Activated CD8-positive, alpha-beta memory T cell treated with anti-CD3 and anti-CD28 coated beads for 4 hours (primary cell): ENCODE measurements around the gene BCHE.

Experiments used
- DNase-seq, 2 donors: peaks; one replicate each; pipeline ENCODE4 v3.0.0-alpha.2; 2020; ENCODE audit warnings: low read depth in 2 of 2

The BCHE gene

DNA sequence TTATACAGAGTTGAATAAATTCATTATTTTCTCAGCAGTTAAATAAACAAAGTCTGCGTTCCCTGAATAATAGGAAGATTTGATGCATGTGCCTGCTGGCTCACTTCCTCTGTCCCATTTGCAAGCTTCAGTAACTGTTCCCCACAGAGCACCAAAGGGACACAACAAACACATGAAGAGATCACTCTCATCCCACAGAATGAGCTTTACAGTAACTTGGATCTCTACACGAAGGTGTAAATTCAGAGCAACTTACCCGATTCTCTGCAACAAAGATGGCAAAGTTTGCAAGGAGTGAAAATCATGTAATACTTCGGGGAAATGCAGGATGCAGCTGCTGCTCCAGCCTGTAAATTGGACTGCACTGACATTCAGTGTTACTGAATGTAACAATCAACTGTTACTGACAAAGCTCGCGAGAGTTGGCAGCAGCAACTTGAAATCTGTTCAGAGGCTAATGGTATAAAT, at the start of gene BCHE:
TSS of gene BCHE (minus strand) at position 366 of the 468 bp plus-strand sequence. CDS start 6,390 bp downstream, outside the sequence.
- DNase-seq: no peak

DNA sequence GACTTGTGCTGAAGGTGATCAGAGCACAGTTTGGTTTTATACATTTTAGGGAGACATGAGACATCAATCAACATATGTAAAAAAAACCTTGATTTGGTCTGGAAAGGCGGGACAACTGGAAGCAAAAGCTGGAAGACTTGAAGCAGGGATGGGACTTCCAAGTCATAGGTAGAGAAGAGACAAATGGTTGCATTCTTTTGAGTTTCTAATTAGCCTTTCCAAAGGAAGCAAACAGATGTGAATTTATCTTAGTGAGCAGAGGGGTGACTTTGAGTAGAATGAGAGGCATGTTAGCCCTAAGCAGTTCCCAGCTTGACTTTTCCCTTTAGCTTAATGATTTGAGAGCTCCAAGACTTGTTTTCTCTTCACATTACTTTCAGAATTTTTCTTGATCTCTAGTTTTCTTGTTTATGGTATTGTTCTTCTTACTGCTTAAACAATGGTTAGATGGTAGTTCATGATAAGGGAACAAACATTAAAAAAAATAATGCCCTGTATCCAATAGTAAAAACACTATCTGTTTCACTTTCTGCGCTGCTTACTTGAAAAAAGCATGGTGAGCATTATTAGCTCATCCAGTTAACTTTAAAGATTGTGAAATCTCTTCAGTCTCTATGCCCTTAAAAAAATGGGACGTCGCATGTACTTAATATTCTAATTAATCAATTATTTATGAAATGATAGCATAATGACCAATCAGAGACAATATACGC, 48.5 kb upstream of the BCHE start:
- DNase-seq: no peak

- DNase-seq: no peak
Observed at GRCh38 chr3:165884518-165884917, 47.3 kb upstream of the BCHE start.

- no peak for DNase-seq
Observed at GRCh38 chr3:165883863-165884478, 46.7 kb upstream of the BCHE start.

GRCh38 chr3:165883117-165883516, 45.9 kb upstream of the BCHE start:
- DNase-seq: no peak

DNA sequence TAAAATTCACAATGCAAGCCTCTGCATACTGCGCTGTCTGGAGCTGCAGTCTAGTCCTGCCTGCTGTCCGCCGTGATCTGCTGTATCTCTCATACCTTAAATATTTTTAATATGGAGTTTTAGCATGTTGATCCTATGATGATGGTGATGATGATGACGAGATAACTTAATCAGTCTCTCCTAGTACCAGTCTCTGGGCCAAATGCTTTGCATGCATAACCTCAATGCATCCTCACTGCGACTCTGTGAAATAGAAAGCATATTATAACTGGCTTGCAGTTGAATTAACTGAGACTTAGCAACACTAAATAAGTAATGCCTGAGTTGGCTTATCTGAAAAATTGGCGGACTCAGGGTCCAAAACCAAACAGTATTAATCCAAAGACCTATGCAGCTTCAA, 38.4 kb upstream of the BCHE start:
- no peak for DNase-seq

DNA sequence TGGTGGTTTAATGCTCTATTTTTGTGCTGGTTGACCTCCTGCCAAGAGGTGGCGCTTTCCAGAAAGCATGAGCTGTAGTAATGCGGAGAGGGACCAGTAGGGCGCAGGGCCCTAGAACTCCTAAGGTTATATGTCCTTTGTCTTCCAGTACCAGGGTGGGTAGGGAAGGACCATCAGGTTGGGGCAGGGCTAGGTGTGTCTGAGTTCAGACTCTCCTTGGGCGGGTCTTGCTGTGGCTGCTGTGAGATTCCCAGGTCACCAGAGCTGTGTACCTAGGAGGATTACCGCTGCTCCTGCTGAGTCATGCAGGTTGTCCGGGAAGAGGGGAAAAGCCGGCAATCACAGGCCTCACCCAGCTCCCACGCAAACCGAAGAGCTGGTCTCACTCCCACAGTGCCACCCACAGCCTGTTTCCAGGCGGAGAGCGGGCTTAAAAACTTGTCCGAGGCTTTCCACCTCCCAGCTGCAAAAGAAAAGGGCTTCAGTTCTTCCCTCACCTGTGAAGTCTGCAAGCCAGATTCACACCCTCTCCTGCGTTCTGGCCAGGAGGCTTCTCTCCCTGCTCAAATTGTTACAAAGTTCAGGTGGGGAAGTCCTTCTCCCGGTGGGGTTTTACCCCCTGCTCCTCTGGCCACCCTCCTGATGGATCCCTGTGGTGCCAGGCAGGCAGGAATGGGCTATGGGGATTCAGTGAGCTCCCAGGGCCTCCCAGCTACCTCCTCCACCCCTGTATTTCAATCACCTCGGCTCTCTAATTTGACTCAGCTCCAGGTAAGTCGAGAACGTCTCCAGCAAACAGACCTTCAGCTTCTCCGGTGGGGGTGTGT, 37.7 kb upstream of the BCHE start:
- no peak for DNase-seq

GRCh38 chr3:165868088-165868487, 30.9 kb upstream of the BCHE start:
- no peak for DNase-seq

DNA sequence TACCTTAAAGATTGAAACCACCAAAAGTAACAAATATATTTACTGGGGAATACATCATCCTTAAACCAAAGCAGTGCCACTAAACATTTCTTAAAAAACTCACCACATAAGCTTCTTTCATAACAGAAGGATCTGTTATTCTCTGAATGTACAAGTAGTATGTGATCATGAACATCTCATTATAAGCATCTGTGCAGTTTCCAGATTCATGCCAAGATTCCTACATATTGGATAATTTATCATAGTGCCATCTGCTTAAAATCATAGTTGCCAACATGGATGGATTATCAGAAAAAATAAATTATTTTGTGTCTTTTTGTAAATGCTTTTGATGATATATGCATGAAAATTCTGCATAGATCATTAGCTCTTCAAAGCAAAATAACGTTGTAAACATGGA, 21.8 kb upstream of the BCHE start:
- no peak for DNase-seq

DNA sequence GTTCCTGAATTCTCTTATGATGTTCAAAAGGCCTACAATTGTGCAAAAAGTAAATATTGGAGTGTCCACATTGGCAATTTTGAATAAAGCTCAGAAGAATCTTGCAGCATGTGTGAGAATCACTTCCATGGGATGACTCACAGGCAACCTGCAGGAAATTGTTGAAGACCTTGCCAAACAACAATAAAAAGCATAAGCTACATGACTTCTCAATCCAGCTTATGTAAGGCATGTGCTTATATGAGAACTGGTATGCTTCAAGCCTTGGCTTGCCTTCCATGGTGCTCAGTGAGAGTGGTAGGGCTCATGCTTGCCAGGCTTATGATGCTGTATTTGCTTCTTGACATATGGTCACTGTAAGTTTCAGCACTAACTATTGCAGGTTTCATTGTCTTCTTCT, 18.4 kb upstream of the BCHE start:
- DNase-seq: no peak

- DNase-seq: no peak
Observed at GRCh38 chr3:165854696-165855095, 17.5 kb upstream of the BCHE start.

DNA sequence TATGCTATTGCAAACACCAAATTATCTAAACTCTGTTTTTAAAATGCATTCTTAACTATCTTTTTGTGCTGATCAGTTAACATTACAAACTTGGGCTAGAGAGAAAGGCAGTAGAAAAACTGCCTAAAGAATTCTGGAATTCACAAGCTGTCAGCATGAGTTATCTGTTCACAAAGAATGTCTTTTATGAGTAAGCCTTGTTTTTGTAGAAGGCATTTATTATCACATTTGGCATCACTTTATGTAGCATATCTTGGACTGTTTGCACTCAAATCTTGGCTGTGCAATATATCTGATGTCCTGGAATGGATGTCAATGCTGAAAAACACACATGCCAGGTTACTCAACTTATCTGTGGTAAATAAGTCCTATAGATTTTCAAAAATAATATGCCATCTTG, 15.5 kb upstream of the BCHE start:
- no peak for DNase-seq

GRCh38 chr3:165852191-165852590, 15.0 kb upstream of the BCHE start:
- no peak for DNase-seq

- no peak for DNase-seq
Observed at GRCh38 chr3:165846056-165846455, 8.8 kb upstream of the BCHE start.

DNA sequence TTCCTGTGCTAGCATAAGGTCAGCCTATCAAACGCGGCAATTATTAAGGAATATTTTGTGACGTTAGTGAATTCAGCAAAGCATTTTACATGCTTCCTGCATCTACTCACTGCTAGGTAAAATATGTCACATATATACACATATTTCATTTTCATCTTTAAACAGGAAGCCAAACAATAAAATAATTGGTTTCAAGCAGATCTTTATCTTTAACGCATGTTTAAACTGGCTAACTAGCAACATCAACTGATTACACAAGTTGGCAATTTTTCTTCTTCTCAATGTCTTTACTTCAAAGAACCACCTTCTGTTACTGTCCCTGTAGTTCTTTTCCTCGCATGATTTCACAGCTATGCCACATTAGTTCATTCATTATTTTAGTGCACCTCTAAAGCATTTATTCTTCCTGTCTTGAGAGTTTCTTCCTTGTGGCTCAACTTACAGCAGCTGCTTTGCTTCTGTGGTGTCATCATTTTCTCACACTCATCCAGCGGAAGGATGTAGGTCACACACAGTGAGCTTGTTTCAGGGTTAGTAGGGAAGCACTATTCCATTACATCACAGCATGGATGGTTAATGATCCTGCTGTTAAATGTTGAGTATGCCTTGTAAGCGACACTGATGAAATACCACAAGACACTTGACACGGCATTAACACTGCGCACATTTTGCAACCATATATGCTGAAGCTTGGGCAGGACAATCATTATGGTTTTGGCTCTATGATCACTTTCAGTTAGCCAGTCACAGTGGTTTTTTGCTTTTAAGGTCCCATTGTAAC, 2.3 kb upstream of the BCHE start:
- DNase-seq: no peak

DNA sequence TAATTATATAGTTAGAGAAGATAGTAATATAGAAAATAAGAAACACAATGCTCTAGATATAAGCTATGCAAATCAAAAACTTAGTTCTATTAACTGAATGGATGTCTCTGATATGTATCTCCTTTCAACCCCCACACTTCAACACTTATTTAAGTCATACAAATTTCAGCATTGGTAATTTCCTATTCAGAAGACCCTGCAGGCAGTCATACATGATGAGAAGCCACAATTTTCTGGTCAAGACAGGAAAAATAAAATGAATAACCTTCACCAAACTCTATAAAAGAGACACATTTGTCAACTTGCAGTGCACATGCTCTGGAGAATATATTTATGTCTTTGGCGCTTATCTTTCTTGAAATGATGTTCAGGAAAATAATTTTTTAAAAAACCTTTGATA, 578 bp upstream of the BCHE start:
- DNase-seq: no peak

- no peak for DNase-seq
Observed at GRCh38 chr3:165835431-165835830, 1.8 kb downstream of the BCHE start.

DNA sequence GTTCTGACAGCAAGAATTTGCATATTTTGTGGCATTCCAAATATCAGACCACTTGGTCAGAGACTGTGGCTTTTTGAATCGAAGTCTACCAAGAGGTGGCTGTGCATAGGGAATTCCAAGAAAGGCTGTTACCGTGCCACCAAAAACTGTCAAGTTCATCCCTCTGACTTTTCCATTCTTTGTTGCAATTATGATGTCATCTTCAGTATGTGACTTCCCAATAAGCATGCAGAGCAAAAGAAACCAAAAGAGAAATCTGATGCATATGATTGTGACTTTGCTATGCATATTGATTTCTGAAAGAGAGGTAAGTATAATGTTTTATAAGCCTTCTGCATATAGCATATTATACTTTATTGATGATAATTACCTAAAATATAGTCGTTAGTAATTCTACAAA, 6.5 kb downstream of the BCHE start:
- DNase-seq: no peak

- DNase-seq: no peak
Observed at GRCh38 chr3:165827883-165828282, 9.3 kb downstream of the BCHE start.

DNA sequence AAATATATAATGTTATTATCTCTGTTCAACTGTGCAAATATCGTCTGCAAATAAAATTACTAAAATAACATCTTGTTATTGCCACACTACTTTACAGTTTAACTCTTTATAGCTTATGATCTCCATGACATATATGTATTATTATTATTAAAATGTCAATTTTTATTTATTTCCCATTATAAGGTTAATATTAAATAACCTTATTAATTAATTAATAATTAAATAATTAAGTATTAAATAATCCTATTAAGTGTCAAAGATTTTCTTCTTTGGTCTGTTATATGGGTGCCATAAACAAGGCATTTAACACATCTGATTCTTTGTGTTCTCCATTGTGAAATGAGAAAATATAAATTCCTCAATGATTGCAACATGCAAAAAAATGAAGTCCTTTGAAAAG, 10.0 kb downstream of the BCHE start:
- DNase-seq: no peak

DNA sequence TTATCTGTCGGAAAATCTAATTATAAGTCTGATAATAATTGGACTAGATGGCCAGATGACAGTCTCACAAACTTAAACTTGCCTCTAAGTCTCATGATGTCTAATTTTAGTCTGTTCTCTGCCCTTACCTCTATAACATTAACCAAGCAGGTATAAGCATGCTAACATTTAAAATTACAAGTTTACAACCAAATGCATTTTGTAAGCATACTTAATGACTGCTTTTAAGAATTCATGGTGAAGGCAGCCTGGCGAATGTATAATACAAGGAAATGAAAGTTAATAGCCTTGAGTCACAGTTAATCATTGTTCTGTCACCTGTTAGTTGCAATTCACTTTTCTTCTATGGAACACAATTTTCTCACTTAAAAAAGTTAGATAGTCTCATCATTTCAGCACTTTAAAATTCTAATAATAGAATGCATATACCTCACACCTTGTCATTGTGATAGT, 16.5 kb downstream of the BCHE start:
- no peak for DNase-seq

GRCh38 chr3:165817160-165817709, 20.0 kb downstream of the BCHE start:
- DNase-seq: no peak
